GM13976 (cell line): ENCODE measurements around the gene HNRNPL.
"Not testable (repeated sequence)": the region's sequence is repeated elsewhere in the genome, so short reads cannot be mapped to it uniquely, and the experiment has no call there.

Source experiments
- DNase-seq: peaks from one replicate; pipeline ENCODE4 v3.0.0; 2012; ENCODE audit warnings: low spot score
- CTCF ChIP-seq: IDR thresholded peaks from 2 replicates; pipeline ENCODE4 v1.5.1; 2012; ENCODE audit warnings: borderline replicate concordance, mild to moderate bottlenecking; ENCODE audit not compliant: insufficient read depth; ENCODE audit errors: extremely low read depth, missing control alignments, control extremely low read depth
- in situ Hi-C: fragments of 300-500 bp; cut with MboI; formaldehyde crosslinking; loops from one replicate; pipeline ENCODE4 v1.12.0; 2022; ENCODE audit warnings: low sequenced_read_pairs, mixed read lengths, inconsistent platforms; ENCODE audit not compliant: unreplicated experiment

The HNRNPL gene

GRCh38 chr19:38879400-38879751 is 29.6 kb upstream of the HNRNPL start:
- in situ Hi-C loops: no loop called here
- TF ChIP-seq CTCF: no peak
- peak; percentile 27 for DNase-seq

GRCh38 chr19:38878575-38879399 is 29.0 kb upstream of the HNRNPL start:
- in situ Hi-C loops: no loop called here
- DNase-seq: peak; percentile 50
- no peak for TF ChIP-seq CTCF

GRCh38 chr19:38877781-38878574 is 28.2 kb upstream of the HNRNPL start, which contains the start of gene RINL:
RINL (minus strand) TSS chr19:38878275; CDS start chr19:38876742, 1,533 bp downstream.
- no peak for TF ChIP-seq CTCF
- in situ Hi-C loops: no loop called here
- peak; percentile 85 for DNase-seq

GRCh38 chr19:38875656-38876395 is 26.0 kb upstream of the HNRNPL start:
- no peak for DNase-seq
- no peak for TF ChIP-seq CTCF
- in situ Hi-C loops: no loop called here

- in situ Hi-C loops, DNase-seq: not testable (repeated sequence)
Measured at GRCh38 chr19:38873400-38873799, 23.6 kb upstream of the HNRNPL start.

GRCh38 chr19:38870612-38871011 is 20.8 kb upstream of the HNRNPL start:
- TF ChIP-seq CTCF: no peak
- in situ Hi-C loops: no loop called here
- no peak for DNase-seq
